Measurements from ENCODE around the gene CCHCR1.

Gene CCHCR1

GRCh38 chr6:31103136-31103535 lies 54.5 kb downstream of the CCHCR1 start:
- no peak for DNase-seq (ENCODE audit: low read depth)

- no peak for DNase-seq (ENCODE audit: low read depth)
Observed at GRCh38 chr6:31098449-31098938, 59.1 kb downstream of the CCHCR1 start.

GRCh38 chr6:31096656-31097055 lies 60.9 kb downstream of the CCHCR1 start:
- no peak for DNase-seq (ENCODE audit: low read depth)

GRCh38 chr6:31096215-31096614 lies 61.4 kb downstream of the CCHCR1 start:
- DNase-seq (ENCODE audit: low read depth): no peak

- peak; percentile 8 for DNase-seq (ENCODE audit: low read depth)
Observed at GRCh38 chr6:31094389-31094881, 63.2 kb downstream of the CCHCR1 start.

GRCh38 chr6:31092769-31093505 lies 64.7 kb downstream of the CCHCR1 start:
- DNase-seq (ENCODE audit: low read depth): no peak
